K562 (cell line): Measurements from ENCODE around the gene CAMK2D. TPM values are rescaled to one million over a fixed set of nuclear protein-coding genes. Genes with fewer than 3 reads are reported as not detected.

Experiments used
- ATAC-seq: fragments of 200-7000 bp; cut with Tn5 transposase; 3 replicates; pipeline ENCODE4 v1.9.1; 2020; ENCODE audit warnings: moderate library complexity
- BruUV-seq: library from RNA; stranded (reverse); fragments of 400-500 nt; replicated peaks from 2 replicates; lab custom pipeline; 2021; lab: Mats Ljungman, UMichigan
- CTCF ChIA-PET: fragments of 300-600 bp; formaldehyde crosslinking; extraction: SDS; loops from one replicate; lab custom pipeline; 2021; ENCODE audit warnings: low intra/inter-chr PET ratio; lab: Yijun Ruan, JAX
- POLR2A ChIA-PET: fragments of 300-600, 350-650 bp; sonication (Branson Sonifier 250); formaldehyde crosslinking; extraction: SDS; loops from one replicate; lab custom pipeline; 2021; ENCODE audit warnings: antibody characterized with exemption, inconsistent platforms; lab: Yijun Ruan, JAX
- DNase-seq, 4 experiments: peaks; one replicate each; pipeline versions ENCODE4 v3.0.0 to v3.0.0-alpha.2; 2011 to 2018; ENCODE audit warnings: low spot score in 3 of 4, mixed read lengths in 3 of 4; ENCODE audit errors: extremely low read depth in 1 of 4
- FAIRE-seq: peaks from 2 replicates; lab custom pipeline; 2011; peaks lifted over from hg19 to GRCh38; lab: Jason Lieb, UNC
- H2AFZ ChIP-seq: 2 replicates; pipeline ENCODE4 v1.6.0; 2011; ENCODE audit warnings: low read depth, low read length, control low read depth, inconsistent platforms
- H3K27ac ChIP-seq: fragments of 200-600 bp; 3 replicates; pipeline ENCODE4 v1.8.0; 2011; ENCODE audit warnings: low read depth, mild to moderate bottlenecking, control low read depth, inconsistent platforms, low read length, moderate library complexity, mixed read lengths; ENCODE audit errors: extremely low read depth
- H3K27me3 ChIP-seq, 2 experiments: fragments of 300-600 bp in 1 of 2; 2 replicates in 1 of 2; 3 replicates in 1 of 2; pipeline versions ENCODE4 v1.6.0 to v1.8.0; 2011; ENCODE audit warnings: inconsistent platforms in 2 of 2, low read length in 2 of 2, mild to moderate bottlenecking in 1 of 2, mixed read lengths in 1 of 2, moderate library complexity in 1 of 2; ENCODE audit not compliant: control insufficient read depth in 2 of 2, insufficient read depth in 2 of 2
- H3K36me3 ChIP-seq: fragments of 300-600 bp; 3 replicates; pipeline ENCODE4 v1.8.0; 2011; ENCODE audit warnings: mild to moderate bottlenecking, low read length, inconsistent platforms; ENCODE audit not compliant: control insufficient read depth, insufficient read depth
- H3K4me1 ChIP-seq, 2 experiments: fragments of 200-600 bp in 1 of 2; replicated peaks in 1 of 2; 2 replicates in 1 of 2; 3 replicates in 1 of 2; pipeline versions ENCODE4 v1.5.1 to v1.8.0; 2011; ENCODE audit warnings: inconsistent platforms in 2 of 2, low read length in 2 of 2, mild to moderate bottlenecking in 1 of 2, mixed read lengths in 1 of 2, moderate library complexity in 1 of 2; ENCODE audit not compliant: control insufficient read depth in 2 of 2, insufficient read depth in 2 of 2
- H3K4me2 ChIP-seq: 2 replicates; pipeline ENCODE4 v1.6.1; 2011; ENCODE audit warnings: low read length, control low read depth, inconsistent platforms, mixed read lengths; ENCODE audit not compliant: insufficient read depth
- H3K4me3 ChIP-seq: fragments of 200-600 bp; sonication (generic), shearing (Covaris generic); 2 replicates; pipeline ENCODE4 v1.5.1; 2016; ENCODE audit warnings: control low read depth, inconsistent platforms
- H3K79me2 ChIP-seq: fragments of 200-600 bp; 3 replicates; pipeline ENCODE4 v1.8.0; 2011; ENCODE audit warnings: low read length, inconsistent platforms; ENCODE audit not compliant: control insufficient read depth, insufficient read depth
- H3K9ac ChIP-seq, 2 experiments: 2 replicates each; pipeline versions ENCODE4 v1.6.0 to v1.6.1; 2011; ENCODE audit warnings: low read depth in 2 of 2, low read length in 2 of 2, control low read depth in 1 of 2, inconsistent platforms in 1 of 2, mild to moderate bottlenecking in 1 of 2, mixed read lengths in 1 of 2; ENCODE audit not compliant: insufficient read depth in 1 of 2
- H3K9me1 ChIP-seq: one replicate; pipeline ENCODE4 v1.6.0; 2011; ENCODE audit warnings: inconsistent platforms, mild to moderate bottlenecking, low read length, moderate library complexity; ENCODE audit not compliant: control insufficient read depth, insufficient read depth
- H3K9me3 ChIP-seq: replicated peaks from 2 replicates; pipeline ENCODE4 v1.5.1; 2011; ENCODE audit warnings: low read depth, low read length, inconsistent platforms; ENCODE audit not compliant: control insufficient read depth, insufficient read depth
- H4K20me1 ChIP-seq: replicated peaks from 2 replicates; pipeline ENCODE4 v1.6.1; 2011; ENCODE audit warnings: low read length, inconsistent platforms, mixed read lengths; ENCODE audit not compliant: control insufficient read depth, insufficient read depth
- ARID2 ChIP-seq: fragments of 450-650 bp; IDR thresholded peaks from 2 replicates; pipeline ENCODE4 v1.6.1; 2017; ENCODE audit warnings: antibody characterized with exemption, mild to moderate bottlenecking
- BRF2 ChIP-seq: IDR thresholded peaks from 3 replicates; pipeline ENCODE4 v1.6.1; 2011; ENCODE audit warnings: borderline replicate concordance, mild to moderate bottlenecking; ENCODE audit not compliant: insufficient read length, insufficient read depth
- C11orf30 ChIP-seq: fragments of 450-650 bp; IDR thresholded peaks from 2 replicates; pipeline ENCODE4 v1.6.1; 2016; ENCODE audit warnings: low read depth, mild to moderate bottlenecking
- ETV1 ChIP-seq: fragments of 450-650 bp; conservative IDR thresholded peaks from 2 replicates; pipeline ENCODE4 v1.6.1; 2016; ENCODE audit warnings: missing genetic modification characterization, control low read depth, low read depth, missing compliant biosample characterization
- MAFG ChIP-seq: fragments of 450-650 bp; conservative IDR thresholded peaks from 2 replicates; pipeline ENCODE4 v1.6.1; 2016; ENCODE audit warnings: missing genetic modification characterization, missing compliant biosample characterization
- MYC ChIP-seq, 2 experiments: fragments of 250-450 bp in 1 of 2; sonication (Bioruptor Pico) in 1 of 2; IDR thresholded peaks; 2 replicates each; pipeline versions ENCODE4 v1.5.1 to v1.6.1; 2012 to 2021; ENCODE audit warnings: low read depth in 2 of 2, borderline replicate concordance in 1 of 2, improper control_type of control experiment in 1 of 2, low read length in 1 of 2, mild to moderate bottlenecking in 1 of 2, moderate library complexity in 1 of 2
- NFE2 ChIP-seq: IDR thresholded peaks from 2 replicates; pipeline ENCODE4 v1.6.1; 2014; ENCODE audit warnings: antibody characterized with exemption, low read depth
- NFE2L1 ChIP-seq: fragments of 450-650 bp; IDR thresholded peaks from 2 replicates; pipeline ENCODE4 v1.6.1; 2016; ENCODE audit warnings: missing genetic modification characterization, low read depth, mild to moderate bottlenecking, missing compliant biosample characterization, moderate library complexity, borderline replicate concordance
- SMARCA4 ChIP-seq: fragments of 450-650 bp; IDR thresholded peaks from 2 replicates; pipeline ENCODE4 v1.6.1; 2016
- THAP7 ChIP-seq: fragments of 250-450 bp; sonication (Bioruptor Pico); IDR thresholded peaks from 2 replicates; pipeline ENCODE4 v1.5.0; 2021
- U2AF1 ChIP-seq: fragments of 200-400 bp; formaldehyde crosslinking; optimal IDR thresholded peaks from 2 replicates; pipeline ENCODE3; 2017; ENCODE audit warnings: mild to moderate bottlenecking, low read depth, low read length, moderate library complexity
- YBX1 ChIP-seq: fragments of 450-650 bp; IDR thresholded peaks from 2 replicates; pipeline ENCODE4 v1.7.1; 2016; ENCODE audit warnings: mild to moderate bottlenecking
- ZBTB2 ChIP-seq: fragments of 450-650 bp; IDR thresholded peaks from 2 replicates; pipeline ENCODE4 v1.6.1; 2016; ENCODE audit warnings: antibody characterized with exemption
- ZNF134 ChIP-seq: fragments of 250-450 bp; sonication (Bioruptor Pico); conservative IDR thresholded peaks from 2 replicates; pipeline ENCODE4 v1.4.0; 2020
- ZNF41 ChIP-seq: fragments of 250-450 bp; sonication (Bioruptor Pico); conservative IDR thresholded peaks from 2 replicates; pipeline ENCODE4 v1.4.0; 2020; ENCODE audit warnings: mild to moderate bottlenecking
- ZNF668 ChIP-seq: fragments of 250-450 bp; sonication (Bioruptor Pico); IDR thresholded peaks from 2 replicates; pipeline ENCODE4 v1.8.0; 2022; ENCODE audit warnings: mild to moderate bottlenecking, inconsistent platforms
- whole genome bisulfite sequencing: fragments of 100-300 bp; shearing (Covaris generic); methylation state at CpG from one replicate; pipeline ENCODE4 v1.1.6; 2016; ENCODE audit warnings: low coverage, mixed read lengths; ENCODE audit not compliant: insufficient coverage; ENCODE audit errors: missing lambda C conversion rate; 5-methylcytosine and 5-hydroxymethylcytosine counted together
- in situ Hi-C: fragments of 300-500 bp; cut with MboI; formaldehyde crosslinking; loops from 4 replicates; pipeline ENCODE4 v1.15.0; 2018; ENCODE audit warnings: inconsistent platforms, mixed read lengths
- intact Hi-C: fragments of 100-400 bp; cut with micrococcal nuclease; formaldehyde crosslinking; loops from 2 replicates; pipeline ENCODE4 v1.14.2; 2022
- polyA plus RNA-seq, 8 experiments: library from polyadenylated mRNA; depleted of rRNA in 4 of 8; stranded (reverse) in 5 of 8; unstranded in 3 of 8; fragments of >200 nt; fragmentation: Nextera tagmentation in 2 of 8; fragmentation: Illumina TruSeq in 1 of 8; extraction: Ambion mirVana in 2 of 8; extraction: Trizol in 1 of 8; gene quantifications; 2 replicates each; pipeline versions ENCODE4 v1.2.1 to v1.2.3, GENCODE V29; 2011 to 2014; ENCODE audit warnings: inconsistent platforms in 1 of 8, missing spikeins in 1 of 8
- total RNA-seq, 7 experiments: library from RNA; depleted of rRNA in 6 of 7; stranded (reverse); fragments of >200 nt in 6 of 7; fragmentation: Illumina TruSeq in 2 of 7; extraction: Trizol in 2 of 7; gene quantifications; 2 replicates each; pipeline versions ENCODE4 v1.2.1 to v1.2.3, GENCODE V29; 2011 to 2021; ENCODE audit warnings: low replicate concordance in 1 of 7

Gene CAMK2D
- total and polyA plus RNA-seq, 9 of the 15 experiments (the other 6 are each of a cell fraction or from before 2014, with no cell fraction given) = 0.01 to 0.33 (median 0.04) TPM; not detected in 2

- no peaks in the 10 kb centered on the region for H4K20me1 ChIP-seq
Observed at GRCh38 chr4:113613503-113613902, 148.0 kb downstream of the CAMK2D start.

GRCh38 chr4:113610537-113610936 is 151.0 kb downstream of the CAMK2D start:
- H3K9ac ChIP-seq = no peak overlapping the region
- no peaks in the 10 kb centered on the region for H3K9me1 ChIP-seq
- H3K79me2 ChIP-seq = no peaks in the 10 kb centered on the region
- H4K20me1 ChIP-seq = no peaks in the 10 kb centered on the region
- no peak for DNase-seq
- 20% methylated on average over 3 of the region's 3 CpGs for WGBS
- H3K9me3 ChIP-seq = no peaks in the 10 kb centered on the region
- H3K4me3 ChIP-seq = no peak overlapping the region
- H2AFZ ChIP-seq = no peak overlapping the region
- no TSS peak for BruUV-seq
- no peaks in the 10 kb centered on the region for H3K36me3 ChIP-seq
- in situ Hi-C loops = no loop called here
- H3K27me3 ChIP-seq = no peaks in the 10 kb centered on the region
- H3K4me2 ChIP-seq = no peak overlapping the region
- H3K27ac ChIP-seq = no peak overlapping the region
- POLR2A ChIA-PET = no interaction called here
- FAIRE-seq = no peak
- intact Hi-C loops = no loop called here
- CTCF ChIA-PET = no interaction called here
- no peak for ATAC-seq
- no peaks in the 10 kb centered on the region; a peak in 1 of 5 replicates for H3K4me1 ChIP-seq
- TF ChIP-seq ZBTB2 = no peak
- TF ChIP-seq MYC (IDR thresholded peaks at IDR 0.05; ENCODE audit: low read depth, low read length) = no peak
- no peak for TF ChIP-seq MYC (CRISPR knock-in tag; IDR thresholded peaks at IDR 0.05; ENCODE audit: borderline replicate concordance, low read depth)
- TF ChIP-seq ZNF41 = no peak
- TF ChIP-seq ARID2 = no peak
- no peak for TF ChIP-seq YBX1
- TF ChIP-seq ZNF668 (CRISPR knock-in tag) = no peak
- no peak for TF ChIP-seq BRF2
- no peak for TF ChIP-seq ETV1
- TF ChIP-seq U2AF1 = no peak
- no peak for TF ChIP-seq SMARCA4

More at GRCh38 chr4:113613503-113613902, 148.0 kb downstream of the CAMK2D start:
- ATAC-seq (no peak), FAIRE-seq (no peak), DNase-seq (no peak)
- no peaks in the 10 kb centered on the region for H3K79me2 ChIP-seq
- BruUV-seq = no TSS peak
- no peaks in the 10 kb centered on the region; a peak in 1 of 5 replicates for H3K4me1 ChIP-seq
- H3K9me1 ChIP-seq = no peaks in the 10 kb centered on the region
- in situ Hi-C loops (no loop called here), intact Hi-C loops (no loop called here)
- no peak overlapping the region for H3K27ac ChIP-seq
- H3K9me3 ChIP-seq = no peaks in the 10 kb centered on the region
- WGBS = 26% methylated on average over 4 of the region's 4 CpGs
- ChIA-PET POLR2A (no interaction called here), CTCF (no interaction called here)
- H3K27me3 ChIP-seq = no peaks in the 10 kb centered on the region
- no peak overlapping the region for H3K9ac ChIP-seq
- H2AFZ ChIP-seq = no peak overlapping the region
- no peak overlapping the region for H3K4me2 ChIP-seq
- H3K4me3 ChIP-seq = no peak overlapping the region
- no peaks in the 10 kb centered on the region for H3K36me3 ChIP-seq
- TF ChIP-seq NFE2 (0 out of 2 replicates have a peak, but pooled peaks have one; percentile 35), NFE2L1 (tag) (0 out of 2 replicates have a peak, but pooled peaks have one; percentile 6), ZNF134 (CRISPR knock-in tag) (no peak), MAFG (tag) (peak; percentile 48), THAP7 (CRISPR knock-in tag) (no peak), C11orf30 (0 out of 2 replicates have a peak, but pooled peaks have one; percentile 4)
